Psoas muscle (tissue), 8 donors: ENCODE data around the gene SIRT6. TPM values are rescaled to one million over a fixed set of nuclear protein-coding genes. Genes with fewer than 3 reads are reported as not detected.

Source experiments
- ATAC-seq, 4 donors: fragments of 200-7000 bp; cut with Tn5 transposase; one replicate each; pipeline ENCODE4 v1.9.1; 2020; ENCODE audit warnings: moderate library complexity in 3 of 4, mild to moderate bottlenecking in 2 of 4
- DNase-seq, 2 donors: peaks; one replicate each; pipeline ENCODE4 v3.0.0-alpha.2; 2020
- H3K27ac ChIP-seq: fragments of 200-600 bp; one replicate; pipeline ENCODE4 v1.8.0; 2022
- H3K27me3 ChIP-seq, 3 donors: fragments of 200-600 bp in 1 of 3; one replicate each; pipeline versions ENCODE4 v1.6.1 to v1.8.0; 2013 to 2022; ENCODE audit warnings: low read length in 2 of 3, mild to moderate bottlenecking in 2 of 3, moderate library complexity in 1 of 3; ENCODE audit not compliant: insufficient read depth in 3 of 3
- H3K36me3 ChIP-seq, 2 donors: fragments of 200-600 bp in 1 of 2; one replicate each; pipeline versions ENCODE4 v1.6.1 to v1.8.0; 2013 to 2022; ENCODE audit warnings: low read depth in 1 of 2, mild to moderate bottlenecking in 1 of 2, moderate library complexity in 1 of 2; ENCODE audit not compliant: insufficient read depth in 1 of 2
- H3K4me1 ChIP-seq: fragments of 200-600 bp; one replicate; pipeline ENCODE4 v1.8.0; 2022
- H3K4me3 ChIP-seq: fragments of 200-600 bp; one replicate; pipeline ENCODE4 v1.8.0; 2022; ENCODE audit warnings: mild to moderate bottlenecking
- H3K9me3 ChIP-seq: fragments of 200-600 bp; one replicate; pipeline ENCODE4 v1.8.0; 2022
- WGBS, 3 donors: extraction: QIAGEN DNeasy Blood & Tissue Kit; methylation state at CpG; one replicate each; pipeline versions ENCODE4 v1.1.6 to v1.1.7; 2013; 5-methylcytosine and 5-hydroxymethylcytosine counted together
- intact Hi-C, 2 donors: fragments of 100-400 bp; cut with DNase I; formaldehyde crosslinking; loops; one replicate each; pipeline versions ENCODE4 v1.11.0 to v1.14.2; 2022
- polyA plus RNA-seq, 3 donors: library from polyadenylated mRNA; stranded (reverse); fragments of 200-250 nt; gene quantifications; one replicate each; pipeline ENCODE4 v1.2.3, GENCODE V29; 2013
- total RNA-seq, 4 donors: library from RNA; stranded (reverse); fragmentation: NEBNext Ultra II Directional in 2 of 4; extraction: Animal tissue kit (Norgen Biotek cat#: 25700) in 2 of 4; gene quantifications; one replicate each; pipeline versions ENCODE4 v1.2.1 to v1.2.4, GENCODE V29; 2021 to 2023
- TF ChIP-seq, protein P1 (sequence below): fragments of 200-600 bp; IDR thresholded peaks from one replicate; pipeline ENCODE4 v1.8.0; 2022; ENCODE audit warnings: antibody characterized with exemption
- donor health status: healthy with polysubstance abuse.
- donor health status: DM: no; HTN: no; CAD: no; lungs with moderate emphysema.
- donor health status: Bipolar disorder and iron deficiency.
- donor health status: healthy.
- donor health status: DM: yes; HTN: yes; CAD: no.
- donor health status: DM: no; HTN: no; CAD: no.
- donor health status: DM: no; HTN: no; CAD: no.
- donor health status: DM: yes; HTN: yes; CAD: no.

The SIRT6 gene
- total and polyA plus RNA-seq, 7 donors = 8.4 to 23.5 (median 13.1) TPM

DNA sequence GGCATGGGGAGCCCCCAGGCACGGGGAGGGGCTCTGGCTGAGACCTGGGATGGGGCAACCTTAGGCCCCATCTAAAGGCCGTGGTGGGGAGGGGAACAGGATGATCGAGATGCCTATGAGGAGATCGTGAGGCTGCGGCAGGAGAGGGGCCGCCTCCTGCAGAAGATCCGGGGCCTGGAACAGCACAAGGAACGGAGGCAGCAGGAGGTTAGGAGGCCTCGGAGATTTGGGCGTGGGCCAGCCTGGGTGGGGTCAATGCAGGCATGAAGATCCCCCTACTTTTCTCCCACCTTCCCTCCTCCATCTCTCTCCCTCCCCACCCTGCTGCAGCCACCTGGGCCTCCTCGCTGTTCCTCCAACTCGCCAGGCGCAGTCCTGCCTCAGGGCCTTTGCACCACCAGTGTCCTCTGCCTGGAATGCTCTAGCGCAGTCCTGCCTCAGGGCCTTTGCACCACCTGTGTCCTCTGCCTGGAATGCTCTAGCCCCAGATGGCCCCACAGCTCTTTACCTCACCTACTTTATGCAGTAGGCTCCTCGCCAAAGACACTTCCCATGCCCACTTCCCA is 27.9 kb upstream of the SIRT6 start:
- TF ChIP-seq, protein P1, sequence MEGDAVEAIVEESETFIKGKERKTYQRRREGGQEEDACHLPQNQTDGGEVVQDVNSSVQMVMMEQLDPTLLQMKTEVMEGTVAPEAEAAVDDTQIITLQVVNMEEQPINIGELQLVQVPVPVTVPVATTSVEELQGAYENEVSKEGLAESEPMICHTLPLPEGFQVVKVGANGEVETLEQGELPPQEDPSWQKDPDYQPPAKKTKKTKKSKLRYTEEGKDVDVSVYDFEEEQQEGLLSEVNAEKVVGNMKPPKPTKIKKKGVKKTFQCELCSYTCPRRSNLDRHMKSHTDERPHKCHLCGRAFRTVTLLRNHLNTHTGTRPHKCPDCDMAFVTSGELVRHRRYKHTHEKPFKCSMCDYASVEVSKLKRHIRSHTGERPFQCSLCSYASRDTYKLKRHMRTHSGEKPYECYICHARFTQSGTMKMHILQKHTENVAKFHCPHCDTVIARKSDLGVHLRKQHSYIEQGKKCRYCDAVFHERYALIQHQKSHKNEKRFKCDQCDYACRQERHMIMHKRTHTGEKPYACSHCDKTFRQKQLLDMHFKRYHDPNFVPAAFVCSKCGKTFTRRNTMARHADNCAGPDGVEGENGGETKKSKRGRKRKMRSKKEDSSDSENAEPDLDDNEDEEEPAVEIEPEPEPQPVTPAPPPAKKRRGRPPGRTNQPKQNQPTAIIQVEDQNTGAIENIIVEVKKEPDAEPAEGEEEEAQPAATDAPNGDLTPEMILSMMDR = no peak
- no peak overlapping the region for H3K4me3 ChIP-seq
- no peaks in the 10 kb centered on the region for H3K4me1 ChIP-seq
- intact Hi-C loops = no loop called here
- H3K9me3 ChIP-seq = no peaks in the 10 kb centered on the region
- WGBS, 3 donors = 74 to 88% (median 84%) methylated on average over 12 to 15 of the region's 15 CpGs
- no peaks in the 10 kb centered on the region for H3K36me3 ChIP-seq
- H3K27ac ChIP-seq = no peak overlapping the region
- H3K27me3 ChIP-seq = peaks cover 0 to 11% (median 3%) of the 10 kb centered on the region in 3 donors
- ATAC-seq (no peak), DNase-seq (no peak)

GRCh38 chr19:4208385-4209094 is 26.2 kb upstream of the SIRT6 start:
- Histone ChIP-seq H3K27ac (no peak overlapping the region), H3K4me3 (no peak overlapping the region), H3K4me1 (peaks cover 3% of the 10 kb centered on the region), H3K27me3 (peaks cover 0 to 11% (median 3%) of the 10 kb centered on the region in 3 donors), H3K36me3 (no peaks in the 10 kb centered on the region), H3K9me3 (no peaks in the 10 kb centered on the region)
- intact Hi-C loops = loop anchor here (5.0 to 10.0 kb wide), 2 partner anchors 66 to 224 kb away; partner anchors contain the start of gene EEF2 (in 1 of the 2)
- no peak for DNase-seq
- TF ChIP-seq, protein P1 = peak; percentile 13
- 77 to 80% (median 80%) methylated on average over 13 of the region's 13 CpGs for WGBS, 3 donors
- no peak for ATAC-seq

DNA sequence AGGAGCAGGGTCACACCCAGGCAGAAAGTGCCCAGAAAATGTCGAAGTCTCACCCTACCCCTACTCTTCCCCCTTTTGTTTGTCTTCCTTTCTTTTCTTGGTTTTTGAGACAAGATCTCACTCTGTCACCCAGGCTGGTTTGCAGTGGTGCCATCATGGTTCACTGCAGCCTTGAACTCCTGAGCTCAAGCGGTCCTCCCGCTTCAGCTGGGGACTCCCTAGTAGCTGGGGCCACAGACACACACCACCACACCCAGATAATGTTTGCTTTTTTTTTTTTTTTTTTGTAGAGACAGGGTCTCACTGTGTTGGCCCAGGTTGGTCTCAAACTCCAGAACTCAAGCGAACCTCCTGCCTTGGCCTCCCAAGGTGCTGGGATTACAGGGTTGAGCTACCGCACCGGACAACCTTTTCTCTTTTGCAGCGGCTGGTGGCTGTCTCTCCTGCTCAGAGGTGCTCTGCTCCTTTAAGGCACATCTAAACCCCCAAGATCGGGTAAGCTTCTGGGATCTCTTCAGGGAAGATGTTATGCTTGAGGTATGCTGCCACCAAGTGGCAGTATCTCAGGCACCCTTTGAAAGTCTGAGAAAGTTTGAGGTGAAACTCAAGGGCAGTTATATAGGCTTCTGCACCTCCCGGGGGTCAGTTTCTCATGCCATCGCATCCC is 24.6 kb upstream of the SIRT6 start:
- H3K9me3 ChIP-seq = no peaks in the 10 kb centered on the region
- 81 to 86% (median 81%) methylated on average over 10 of the region's 10 CpGs for WGBS, 3 donors

GRCh38 chr19:4201798-4202197 is 19.4 kb upstream of the SIRT6 start:
- TF ChIP-seq, protein P1 = no peak
- Histone ChIP-seq H3K9me3 (no peaks in the 10 kb centered on the region), H3K27me3 (peaks cover 0 to 39% (median 13%) of the 10 kb centered on the region in 3 donors), H3K27ac (no peak overlapping the region), H3K4me3 (no peak overlapping the region), H3K4me1 (peaks cover 3% of the 10 kb centered on the region), H3K36me3 (no peaks in the 10 kb centered on the region)
- ATAC-seq = no peak
- intact Hi-C loops = loop anchor here in 1 of 2 donors (10.0 kb wide), 1 partner anchor 217 kb away; the partner anchor contains the start of gene EEF2
- DNase-seq = no peak
- WGBS, 3 donors = 77 to 81% (median 80%) methylated on average over 4 of the region's 4 CpGs

More for the DNA sequence above, 24.6 kb upstream of the SIRT6 start:
- TF ChIP-seq, protein P1 = no peak
- intact Hi-C loops = loop anchor here (5.0 to 10.0 kb wide), 2 partner anchors 65 to 222 kb away; partner anchors contain the start of gene EEF2 (in 1 of the 2)
- ATAC-seq (no peak), DNase-seq (no peak)
- peaks cover 3% of the 10 kb centered on the region for H3K4me1 ChIP-seq
- no peak overlapping the region for H3K4me3 ChIP-seq
- H3K36me3 ChIP-seq = no peaks in the 10 kb centered on the region
- H3K27ac ChIP-seq = no peak overlapping the region
- H3K27me3 ChIP-seq = peaks cover 0 to 8% (median 1%) of the 10 kb centered on the region in 3 donors
